HG02852 (cell line): ENCODE data around the gene UBE2E3.
A peak's percentile ranks its signal among the peaks of the same experiment; 100 is the strongest.

Experiments
- ATAC-seq: cut with Tn5 transposase; IDR thresholded peaks from one replicate; pipeline ENCODE4 v1.9.1; 2021; ENCODE audit warnings: mild to moderate bottlenecking, moderate library complexity; ENCODE audit not compliant: unreplicated experiment

The UBE2E3 gene

DNA sequence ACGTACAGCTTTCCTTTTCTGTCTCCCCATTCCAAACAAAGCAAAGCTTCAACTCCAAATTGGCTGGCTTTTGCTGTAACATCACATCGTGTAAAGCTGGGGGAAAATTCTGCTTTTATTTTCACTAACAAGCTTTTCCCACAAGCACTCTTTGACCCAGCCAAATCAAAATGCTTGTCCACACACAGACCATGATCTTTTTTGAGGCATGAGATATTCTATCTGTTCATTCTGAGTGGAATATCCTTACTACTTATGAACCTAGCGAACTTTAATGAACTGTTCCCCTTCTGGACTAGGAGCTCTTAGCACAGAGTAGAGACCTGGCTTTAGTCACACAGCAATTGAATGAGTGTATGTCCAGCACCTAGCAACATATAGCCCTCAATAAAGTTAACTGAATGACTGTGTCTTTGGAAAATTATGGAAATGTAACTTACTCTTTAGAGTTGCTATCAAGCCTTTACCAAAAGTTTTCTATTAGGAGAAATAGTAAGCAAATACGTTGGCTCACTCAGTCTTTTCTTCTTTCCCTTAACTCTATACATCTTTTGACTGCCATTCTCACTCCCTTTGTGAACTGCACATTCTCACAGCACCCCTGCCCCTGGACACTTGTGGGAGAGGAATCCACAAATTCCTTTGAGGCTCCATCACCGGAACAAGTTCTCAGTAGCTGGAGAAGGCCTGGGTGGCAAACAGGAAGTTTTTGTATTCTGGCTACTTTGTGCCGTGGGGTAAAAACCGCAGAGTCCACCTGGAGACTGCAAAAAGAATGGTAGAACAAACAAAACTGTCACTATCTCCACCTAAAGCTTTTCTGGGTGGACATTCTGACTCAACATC lies 1.3 kb upstream of the UBE2E3 start:
- ATAC-seq, result no peak

- no peak for ATAC-seq
Measured at GRCh38 chr2:180979749-180980105, 678 bp upstream of the UBE2E3 start.

DNA sequence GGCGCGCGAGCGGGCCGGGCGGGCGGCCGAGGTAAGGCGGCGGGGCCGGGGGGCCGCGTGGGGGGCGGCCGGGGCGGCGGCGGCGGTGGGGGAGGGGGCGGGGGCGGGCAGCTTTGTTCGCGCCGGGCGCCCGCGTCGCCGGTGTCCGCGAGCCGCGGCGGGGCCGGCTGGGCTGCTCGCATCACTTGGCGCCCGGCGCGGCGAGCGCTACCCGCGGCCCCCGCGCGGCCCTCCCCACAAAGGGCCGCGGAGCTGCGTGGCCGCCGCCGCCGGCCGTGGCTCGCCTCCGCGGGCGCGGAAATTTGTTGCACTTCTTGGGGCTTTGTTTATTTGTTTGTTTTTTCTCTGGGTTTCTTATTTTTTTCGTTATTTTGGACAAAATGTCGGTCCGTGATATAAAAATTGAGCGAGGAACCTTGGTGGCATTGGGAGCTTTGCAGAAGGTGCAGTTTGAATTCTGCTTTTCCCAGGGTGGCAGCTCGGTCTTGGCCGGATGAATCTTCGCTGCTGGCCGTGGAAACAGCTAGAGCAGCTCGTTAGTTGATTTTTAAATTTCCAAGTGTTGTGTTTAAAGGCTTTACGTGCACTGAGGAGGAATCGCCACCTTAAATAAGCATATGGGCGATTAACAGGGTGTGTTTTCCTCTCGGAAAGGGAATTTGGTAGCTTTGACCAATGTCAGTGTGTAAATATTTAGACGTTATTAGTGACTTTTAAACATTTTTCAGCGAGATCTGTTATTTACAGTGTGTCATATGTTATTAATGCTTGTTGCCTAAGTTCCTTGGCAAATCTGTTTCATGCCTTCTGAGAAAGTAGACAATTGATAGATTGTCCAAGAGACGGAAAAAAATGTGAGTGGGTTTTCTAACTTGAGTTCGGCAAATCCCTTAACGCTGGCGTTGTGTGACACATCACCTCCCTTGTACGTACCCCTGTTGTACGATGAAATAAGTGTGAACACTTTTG lies 822 bp downstream of the UBE2E3 start:
- peak; percentile 14 for ATAC-seq

DNA sequence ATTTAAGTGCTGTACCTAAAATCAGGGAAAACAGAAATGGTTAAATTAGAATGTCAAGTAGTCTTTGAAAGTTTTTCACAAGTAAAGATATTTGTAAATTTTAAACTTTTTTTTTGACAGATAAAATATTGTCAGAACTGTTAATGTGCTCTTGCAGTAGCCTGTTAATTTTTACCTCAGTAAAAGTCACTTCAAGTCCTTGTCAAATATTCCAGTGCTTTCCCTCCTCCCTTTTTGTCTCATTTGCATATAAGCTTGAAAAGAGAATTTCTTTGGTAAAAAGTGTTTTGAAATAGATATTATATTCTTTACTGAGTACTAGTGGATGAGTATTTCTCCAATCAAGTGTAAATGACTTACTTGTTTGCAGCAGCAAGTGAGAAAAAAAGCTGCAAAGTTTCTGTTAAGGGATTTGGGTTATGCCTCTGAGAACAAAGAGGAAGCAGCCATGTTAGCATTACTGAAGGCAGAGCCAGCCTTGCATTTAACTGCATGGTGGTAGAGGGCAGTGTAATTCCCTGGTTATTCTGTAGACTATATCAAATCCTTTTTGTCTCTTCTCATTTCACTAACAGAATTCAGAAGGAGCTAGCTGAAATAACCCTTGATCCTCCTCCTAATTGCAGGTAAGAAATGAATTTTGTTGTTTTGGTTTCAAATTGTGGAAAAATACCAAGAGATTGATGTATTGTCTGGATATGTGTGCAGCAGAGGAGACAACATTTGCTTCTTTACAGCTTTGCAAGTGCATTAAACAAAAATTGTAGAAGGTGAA lies 3.2 kb downstream of the UBE2E3 start:
- ATAC-seq, result peak; percentile 31

DNA sequence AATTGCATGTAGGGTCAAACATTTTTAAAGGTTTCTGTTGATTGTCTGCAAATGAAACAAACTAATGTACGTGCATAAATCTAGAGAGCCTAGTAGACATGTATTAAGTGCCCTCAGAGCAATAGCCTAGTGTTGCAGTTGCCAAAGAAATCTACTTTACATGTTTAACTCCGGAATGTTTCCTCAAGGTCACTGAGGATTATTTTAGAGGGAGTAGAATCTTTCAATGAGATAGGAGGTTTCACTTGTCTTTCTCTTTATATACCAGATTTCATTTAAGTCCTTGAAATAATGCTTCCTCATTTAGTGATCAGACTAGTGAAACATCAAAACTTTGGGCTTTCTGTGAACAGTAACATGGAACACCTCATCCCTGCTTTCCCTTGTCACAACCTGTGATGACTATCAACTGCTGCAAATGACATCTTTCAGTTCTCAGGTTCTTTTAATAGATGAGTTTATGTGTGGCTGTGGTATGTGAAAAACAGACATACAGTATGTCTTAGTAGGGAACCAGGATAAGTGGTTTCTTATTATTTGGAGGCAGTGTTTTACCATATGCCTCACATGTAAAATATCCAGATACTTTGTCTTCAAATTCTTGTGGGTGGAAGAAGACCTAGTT lies 5.5 kb downstream of the UBE2E3 start:
- no peak for ATAC-seq

- ATAC-seq, result no peak
Measured at GRCh38 chr2:180987146-180987545, 6.7 kb downstream of the UBE2E3 start.

DNA sequence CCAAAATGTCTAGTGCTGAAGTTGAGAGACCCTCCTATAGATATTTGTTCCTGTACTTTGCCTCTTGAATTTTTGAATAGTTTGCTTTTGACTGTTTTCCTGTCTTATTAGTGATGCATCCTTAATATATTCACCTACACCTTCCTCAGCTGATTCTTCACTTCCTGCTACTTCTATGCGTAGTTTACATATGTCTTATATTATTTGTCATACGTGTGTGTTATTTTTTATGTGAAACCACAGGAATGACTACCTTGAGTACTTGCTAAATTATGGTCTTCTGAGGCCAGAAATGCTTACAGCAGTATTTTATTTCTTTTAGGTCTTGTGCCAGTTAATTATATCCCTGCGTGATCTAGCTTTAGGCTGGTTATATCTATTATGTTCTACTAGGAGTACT lies 9.9 kb downstream of the UBE2E3 start:
- no peak for ATAC-seq

DNA sequence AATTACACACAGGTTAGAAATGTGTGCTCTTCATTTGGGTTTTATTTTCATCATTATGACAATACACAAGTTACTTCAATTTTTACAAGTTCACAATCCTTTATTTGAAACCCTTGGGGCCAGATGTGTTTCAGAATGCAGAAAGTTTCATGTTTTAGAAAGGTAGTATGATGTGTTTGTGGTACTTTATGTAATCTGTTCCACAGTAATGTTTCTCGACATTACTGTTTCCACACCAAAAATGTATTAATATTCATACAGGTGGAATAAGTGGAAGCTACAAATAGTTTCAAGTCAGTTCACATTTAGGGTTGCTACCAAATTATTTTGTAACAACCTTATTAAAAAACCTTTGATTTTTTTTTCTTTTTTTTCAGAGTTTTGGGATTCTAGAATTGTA lies 10.4 kb downstream of the UBE2E3 start:
- ATAC-seq, result no peak

DNA sequence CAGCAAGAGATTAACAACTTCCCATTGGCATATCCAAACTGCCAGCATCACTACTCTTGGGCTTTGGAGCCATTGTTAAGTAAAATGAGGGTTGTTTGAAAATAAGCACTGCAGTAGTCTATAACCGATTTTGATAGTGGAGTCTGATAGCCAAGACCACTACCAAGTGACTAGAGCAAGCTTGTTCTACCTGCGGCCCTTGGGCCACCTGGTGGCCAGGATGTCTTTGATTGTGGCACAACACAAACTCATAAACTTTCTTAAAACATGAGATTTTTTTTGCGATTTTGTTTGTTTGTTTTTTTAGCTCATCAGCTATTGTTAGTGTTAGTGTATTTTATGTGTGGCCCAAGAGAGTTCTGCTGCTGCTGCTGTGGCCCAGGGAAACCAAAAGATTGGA lies 11.0 kb downstream of the UBE2E3 start:
- ATAC-seq, result no peak

DNA sequence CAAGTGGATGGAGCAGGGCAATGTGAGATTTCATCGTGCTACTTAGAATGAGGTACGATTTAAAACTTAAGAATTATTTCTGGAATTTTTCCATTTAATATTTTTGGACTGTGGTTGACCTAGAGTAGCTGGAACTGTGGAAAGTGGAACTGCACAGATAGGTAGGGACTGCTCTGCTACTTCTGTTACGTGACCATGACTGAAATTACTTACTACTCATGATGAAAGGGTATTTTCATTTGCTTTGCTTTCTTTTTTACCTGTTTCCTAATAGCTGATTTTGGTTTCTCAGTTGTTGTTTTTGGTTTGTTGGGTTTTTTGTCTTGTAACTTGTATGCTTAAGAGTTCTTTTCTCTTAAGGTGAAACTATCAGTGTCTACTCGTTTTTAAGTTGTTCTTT lies 11.4 kb downstream of the UBE2E3 start:
- ATAC-seq, result peak; percentile 81

DNA sequence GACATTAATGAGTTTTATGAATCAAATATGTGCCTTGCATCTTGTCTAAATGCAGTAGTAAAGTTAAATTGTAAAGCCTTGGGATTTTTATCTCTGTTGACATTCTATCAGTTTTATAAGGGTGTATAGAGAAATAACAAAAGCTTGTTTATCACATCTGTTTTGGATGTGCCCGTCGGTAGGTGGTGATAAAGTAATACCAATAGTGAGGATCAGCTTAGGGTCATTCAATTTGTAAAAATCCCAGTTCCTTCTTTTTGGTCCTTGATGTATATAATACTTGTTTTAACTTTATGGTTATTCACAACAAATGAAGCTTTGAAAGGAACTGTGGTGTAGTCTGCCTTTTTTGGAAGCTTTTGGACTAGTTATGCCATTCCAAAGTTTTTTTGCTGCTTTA lies 12.6 kb downstream of the UBE2E3 start:
- no peak for ATAC-seq

- no peak for ATAC-seq
Measured at GRCh38 chr2:180999274-180999964, 19.0 kb downstream of the UBE2E3 start.

DNA sequence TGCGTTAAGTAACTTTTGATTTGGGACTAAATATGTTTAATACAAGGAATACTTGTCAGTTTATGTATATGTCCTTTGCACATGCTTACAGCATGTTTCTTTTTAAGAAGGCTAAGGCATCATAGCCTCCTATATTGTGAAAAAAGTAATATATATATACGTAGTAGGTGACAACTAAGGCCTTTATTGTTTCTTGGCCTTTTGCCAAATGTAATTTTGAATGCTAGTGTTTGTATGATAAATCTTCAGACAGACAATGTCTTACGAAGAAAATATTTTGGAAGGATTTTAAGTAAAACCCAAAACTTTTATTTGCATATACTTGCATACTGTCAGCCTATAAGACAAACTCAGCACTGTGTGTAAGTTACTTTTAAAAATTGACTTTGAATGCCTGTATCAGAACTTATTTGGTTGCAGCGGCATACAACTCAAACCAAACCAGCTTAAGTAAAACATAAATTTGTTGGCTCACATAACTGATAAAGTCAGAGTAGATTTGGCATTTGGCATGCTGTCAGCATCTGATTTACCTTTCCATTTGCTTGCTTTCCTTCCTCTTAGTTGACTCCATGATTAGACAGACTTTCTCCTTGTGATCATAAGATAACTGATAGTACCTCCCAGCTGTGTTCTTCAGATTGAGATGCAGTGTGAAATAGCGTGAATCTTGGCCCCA lies 24.4 kb downstream of the UBE2E3 start:
- ATAC-seq, result no peak

- ATAC-seq, result no peak
Measured at GRCh38 chr2:181005326-181005655, 24.9 kb downstream of the UBE2E3 start.

DNA sequence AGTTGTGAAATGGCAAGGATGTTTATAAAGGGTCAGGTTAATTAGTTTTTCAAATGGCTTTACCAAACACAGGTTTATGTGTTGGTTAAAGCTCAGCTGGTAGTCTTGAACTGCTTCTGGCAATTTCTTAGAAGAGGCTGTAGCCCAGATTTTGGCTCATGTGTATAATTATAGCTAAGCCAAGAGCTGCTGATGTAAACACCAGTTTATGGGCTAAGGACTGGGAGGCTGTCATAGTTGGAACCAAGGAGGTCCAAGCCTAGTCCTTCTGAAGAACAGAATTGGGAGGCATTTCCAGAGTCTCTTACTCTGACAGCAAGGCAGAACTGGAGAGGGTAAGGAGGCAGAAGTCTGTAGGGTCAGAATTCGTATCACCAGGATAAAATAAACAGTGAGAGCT lies 25.4 kb downstream of the UBE2E3 start:
- no peak for ATAC-seq

DNA sequence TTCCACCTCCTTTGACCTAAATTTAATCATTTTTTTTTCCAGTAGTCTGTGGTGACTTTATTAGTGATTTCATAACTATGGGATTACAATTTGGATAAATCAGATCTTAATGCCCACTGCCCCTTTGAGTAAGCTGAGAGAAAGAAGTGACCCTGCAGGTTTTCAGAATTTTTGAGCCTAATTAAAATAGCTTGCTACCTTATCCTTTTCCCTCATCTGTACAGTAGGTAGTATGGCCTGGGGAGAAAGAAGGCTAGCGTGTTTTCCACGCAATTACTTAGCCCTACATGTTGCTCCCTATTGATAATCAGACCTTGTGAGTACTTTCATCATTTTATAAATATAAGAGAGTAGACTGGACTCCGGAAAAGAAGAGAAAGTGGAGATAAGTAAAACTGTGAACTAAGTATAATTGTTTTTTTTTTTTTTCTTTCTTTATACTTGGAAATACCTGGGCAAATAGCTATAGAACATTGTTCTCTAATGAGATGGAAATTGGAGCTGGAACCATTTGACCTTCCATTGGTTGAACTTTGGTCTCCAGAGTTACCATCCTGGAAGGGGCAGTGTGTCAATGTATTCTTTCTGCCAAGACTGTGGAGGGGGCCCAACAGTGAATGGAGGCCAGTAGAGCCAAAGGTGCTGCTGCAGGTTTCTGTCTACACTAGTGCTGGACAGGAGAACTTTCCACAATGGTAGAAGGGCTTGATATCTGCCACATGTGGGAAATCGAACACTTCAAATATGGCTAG lies 26.9 kb downstream of the UBE2E3 start:
- no peak for ATAC-seq

DNA sequence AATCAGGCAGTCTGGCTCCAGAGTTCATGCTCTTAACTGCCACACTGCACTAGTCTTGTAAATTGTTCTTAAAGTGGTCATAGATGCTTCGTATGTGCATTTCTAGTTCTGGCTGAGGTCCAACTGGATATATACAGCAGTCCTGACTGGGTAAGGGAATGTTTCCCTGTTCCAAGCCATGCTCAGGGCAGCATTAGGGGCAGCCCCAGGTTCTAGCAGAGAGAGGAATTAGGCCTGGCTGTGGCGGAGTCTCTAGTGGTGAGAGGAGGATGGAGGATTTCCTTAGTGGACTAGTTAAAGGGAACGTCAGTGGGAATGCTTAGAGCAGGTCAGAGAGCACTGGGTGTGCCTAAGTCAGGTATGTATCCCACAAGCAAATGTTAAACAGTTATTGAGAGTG lies 28.0 kb downstream of the UBE2E3 start:
- ATAC-seq, result no peak

DNA sequence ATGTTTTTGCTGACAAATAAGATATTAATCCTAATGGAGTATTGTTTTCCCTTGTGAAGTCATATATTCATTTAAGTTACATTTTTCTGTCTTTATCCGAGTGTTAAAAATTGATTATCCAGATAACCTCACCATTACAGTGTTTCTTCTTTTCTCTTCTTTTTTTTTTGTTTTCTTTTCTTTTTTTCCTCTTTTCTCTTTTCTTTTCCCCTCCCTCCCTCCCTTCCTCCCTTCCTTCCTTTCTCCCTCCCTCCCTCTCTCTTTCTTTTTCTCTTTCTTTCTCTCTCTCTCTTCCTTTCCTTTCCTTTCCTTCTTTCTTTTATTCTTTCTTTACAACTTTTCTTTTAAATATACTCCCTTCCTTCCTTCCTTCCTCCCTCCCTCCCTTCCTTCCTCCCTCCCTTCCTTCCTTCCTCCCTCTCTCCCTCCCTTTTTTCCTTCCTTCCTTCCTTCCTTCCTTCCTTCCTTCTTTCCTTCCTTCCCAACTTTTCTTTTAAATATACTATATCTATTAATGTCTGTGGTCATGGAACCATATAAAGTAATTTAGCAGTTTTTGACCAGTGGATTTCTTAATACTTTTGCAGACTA lies 40.9 kb downstream of the UBE2E3 start:
- no peak for ATAC-seq

GRCh38 chr2:181022652-181023051 lies 42.2 kb downstream of the UBE2E3 start:
- no peak for ATAC-seq
